Sigmoid colon (tissue), 7 donors: ENCODE measurements around the gene TTC8. TPM values are rescaled to one million over a fixed set of nuclear protein-coding genes. Genes with fewer than 3 reads are reported as not detected.
"Not testable (repeated sequence)": the region's sequence is repeated elsewhere in the genome, so short reads cannot be mapped to it uniquely, and the experiment has no call there.

Experiments used
- DNase-seq: peaks from one replicate; pipeline ENCODE4 v3.0.0-alpha.2; 2019
- H3K27ac ChIP-seq, 4 donors: fragments of 200-600 bp; sonication (generic); one replicate each; pipeline ENCODE4 v1.5.1; 2016 to 2019; ENCODE audit warnings: mild to moderate bottlenecking in 1 of 4
- H3K27me3 ChIP-seq, 3 donors: fragments of 200-600 bp; sonication (generic); one replicate each; pipeline ENCODE4 v1.5.1; 2019; ENCODE audit warnings: mild to moderate bottlenecking in 1 of 3
- H3K36me3 ChIP-seq, 4 donors: fragments of 200-600 bp; sonication (generic); one replicate each; pipeline ENCODE4 v1.5.1; 2016 to 2019
- H3K4me1 ChIP-seq, 4 donors: fragments of 200-600 bp; sonication (generic); one replicate each; pipeline ENCODE4 v1.5.1; 2017 to 2019
- H3K4me3 ChIP-seq, 4 donors: fragments of 200-600 bp; sonication (generic); one replicate each; pipeline ENCODE4 v1.5.1; 2017 to 2019; ENCODE audit warnings: mild to moderate bottlenecking in 2 of 4, moderate library complexity in 1 of 4
- H3K9me3 ChIP-seq, 4 donors: fragments of 200-600 bp in 3 of 4; sonication (generic) in 3 of 4; one replicate each; pipeline versions ENCODE4 v1.5.1 to v1.6.1; 2013 to 2019
- CTCF ChIP-seq, 4 experiments: fragments of 450-650 bp in 3 of 4; fragments of 200-600 bp in 1 of 4; IDR thresholded peaks; one replicate each; pipeline ENCODE4 v1.5.1; 2016 to 2019; ENCODE audit warnings: antibody characterized with exemption in 4 of 4, mild to moderate bottlenecking in 3 of 4, moderate library complexity in 2 of 4
- EP300 ChIP-seq, 4 donors: sonication (generic); formaldehyde crosslinking; IDR thresholded peaks; one replicate each; pipeline ENCODE4 v1.6.1; 2017; ENCODE audit warnings: antibody characterized with exemption in 4 of 4
- POLR2A ChIP-seq, 2 donors: fragments of 450-650 bp; IDR thresholded peaks; one replicate each; pipeline ENCODE4 v1.6.1; 2016; ENCODE audit warnings: antibody characterized with exemption in 2 of 2, mild to moderate bottlenecking in 2 of 2, moderate library complexity in 2 of 2
- POLR2AphosphoS5 ChIP-seq, 4 donors: sonication (generic); formaldehyde crosslinking; IDR thresholded peaks; one replicate each; pipeline ENCODE4 v1.6.1; 2017; ENCODE audit warnings: antibody characterized with exemption in 4 of 4
- WGBS, 2 donors: extraction: QIAGEN DNeasy Blood & Tissue Kit; methylation state at CpG; one replicate each; pipeline ENCODE4 v1.1.7; 2013; 5-methylcytosine and 5-hydroxymethylcytosine counted together
- intact Hi-C: fragments of 100-400 bp; cut with DNase I; formaldehyde crosslinking; loops from one replicate; pipeline ENCODE4 v1.15.1; 2023
- polyA plus RNA-seq, 3 donors: library from polyadenylated mRNA; stranded (reverse); fragments of 200-250 nt; gene quantifications; one replicate each; pipeline ENCODE4 v1.2.3, GENCODE V29; 2013
- total RNA-seq, 4 donors: library from RNA; depleted of rRNA; stranded (reverse); fragments of >200 nt; gene quantifications; one replicate each; pipeline ENCODE4 v1.1.0, GENCODE V29; 2016
- donor health status: healthy with polysubstance abuse.
- donor health status: Bipolar disorder and iron deficiency.
- donor health status: healthy.

The TTC8 gene
- total and polyA plus RNA-seq, 7 donors, result 8.0 to 35.5 (median 17.3) TPM

- no peak for DNase-seq
- TF ChIP-seq POLR2A (IDR thresholded peaks at IDR 0.05), result no peak
- no peak for TF ChIP-seq POLR2AphosphoS5 (IDR thresholded peaks at IDR 0.05)
- no peak for TF ChIP-seq CTCF (IDR thresholded peaks at IDR 0.05)
- no peak for TF ChIP-seq EP300 (IDR thresholded peaks at IDR 0.05)
- Histone ChIP-seq H3K9me3 (no peaks in the 10 kb centered on the region), H3K27ac (no peak overlapping the region), H3K4me3 (no peak overlapping the region), H3K36me3 (peaks cover 0 to 36% (median 0%) of the 10 kb centered on the region in 4 donors), H3K4me1 (no peaks in the 10 kb centered on the region), H3K27me3 (no peaks in the 10 kb centered on the region)
- intact Hi-C loops, result no loop called here
Measured at GRCh38 chr14:88853129-88853528, 28.7 kb downstream of the TTC8 start.

GRCh38 chr14:88856786-88857366, 32.4 kb downstream of the TTC8 start:
- no peaks in the 10 kb centered on the region for H3K27me3 ChIP-seq
- TF ChIP-seq CTCF (IDR thresholded peaks at IDR 0.05), result no peak
- no peak for TF ChIP-seq POLR2AphosphoS5 (IDR thresholded peaks at IDR 0.05)
- TF ChIP-seq EP300 (IDR thresholded peaks at IDR 0.05), result no peak
- TF ChIP-seq POLR2A (IDR thresholded peaks at IDR 0.05), result no peak
- intact Hi-C loops, result no loop called here
- 90 to 95% methylated on average over 1 of the region's 1 CpG for WGBS, 2 donors
- no peak overlapping the region for H3K4me3 ChIP-seq
- no peak for DNase-seq
- H3K36me3 ChIP-seq, result peaks cover 0 to 60% (median 12%) of the 10 kb centered on the region in 4 donors
- no peaks in the 10 kb centered on the region for H3K4me1 ChIP-seq
- no peaks in the 10 kb centered on the region for H3K9me3 ChIP-seq
- H3K27ac ChIP-seq, result no peak overlapping the region

GRCh38 chr14:88857861-88858260, 33.4 kb downstream of the TTC8 start:
- H3K27me3 ChIP-seq, H3K9me3 ChIP-seq, DNase-seq, H3K4me3 ChIP-seq, H3K27ac ChIP-seq, H3K4me1 ChIP-seq, intact Hi-C loops: not testable (repeated sequence)
- H3K36me3 ChIP-seq, result peaks cover 0 to 64% (median 13%) of the 10 kb centered on the region in 4 donors
- WGBS, 2 donors, result 98 to 99% methylated on average over 3 of the region's 3 CpGs

- DNase-seq, intact Hi-C loops, H3K9me3 ChIP-seq, H3K27me3 ChIP-seq, H3K27ac ChIP-seq, H3K4me3 ChIP-seq, H3K4me1 ChIP-seq: not testable (repeated sequence)
- WGBS, 2 donors, result 95 to 96% methylated on average over 2 of the region's 2 CpGs
- H3K36me3 ChIP-seq, result peaks cover 0 to 57% (median 16%) of the 10 kb centered on the region in 4 donors
Measured at GRCh38 chr14:88859118-88859517, 34.7 kb downstream of the TTC8 start.

GRCh38 chr14:88863167-88863566, 38.7 kb downstream of the TTC8 start:
- Histone ChIP-seq H3K4me3 (no peak overlapping the region), H3K36me3 (peaks cover 0 to 35% (median 16%) of the 10 kb centered on the region in 4 donors), H3K4me1 (no peaks in the 10 kb centered on the region), H3K9me3 (no peaks in the 10 kb centered on the region), H3K27ac (no peak overlapping the region), H3K27me3 (no peaks in the 10 kb centered on the region)
- TF ChIP-seq CTCF (IDR thresholded peaks at IDR 0.05) (no peak), EP300 (IDR thresholded peaks at IDR 0.05) (no peak), POLR2AphosphoS5 (IDR thresholded peaks at IDR 0.05) (no peak), POLR2A (IDR thresholded peaks at IDR 0.05) (no peak)
- intact Hi-C loops, result no loop called here
- 56 to 87% methylated on average over 1 of the region's 1 CpG for WGBS, 2 donors
- DNase-seq, result no peak

- DNase-seq, result no peak
- H3K9me3 ChIP-seq, result no peaks in the 10 kb centered on the region
- H3K27ac ChIP-seq, result no peak overlapping the region
- WGBS, 2 donors, result 93 to 94% methylated on average over 1 of the region's 1 CpG
- no peak for TF ChIP-seq POLR2AphosphoS5 (IDR thresholded peaks at IDR 0.05)
- no peak for TF ChIP-seq EP300 (IDR thresholded peaks at IDR 0.05)
- TF ChIP-seq POLR2A (IDR thresholded peaks at IDR 0.05), result no peak
- TF ChIP-seq CTCF (IDR thresholded peaks at IDR 0.05), result no peak
- H3K4me1 ChIP-seq, result no peaks in the 10 kb centered on the region
- H3K4me3 ChIP-seq, result no peak overlapping the region
- intact Hi-C loops, result no loop called here
- H3K36me3 ChIP-seq, result peaks cover 0 to 28% (median 11%) of the 10 kb centered on the region in 4 donors
- H3K27me3 ChIP-seq, result no peaks in the 10 kb centered on the region
Measured at GRCh38 chr14:88864198-88864597, 39.7 kb downstream of the TTC8 start.
